HG03521 (cell line): ENCODE data around the gene PAGE4.

Experiments used
- ATAC-seq: cut with Tn5 transposase; IDR thresholded peaks from one replicate; pipeline ENCODE4 v1.9.1; 2021; ENCODE audit warnings: mild to moderate bottlenecking, moderate library complexity; ENCODE audit not compliant: unreplicated experiment

PAGE4 gene

DNA sequence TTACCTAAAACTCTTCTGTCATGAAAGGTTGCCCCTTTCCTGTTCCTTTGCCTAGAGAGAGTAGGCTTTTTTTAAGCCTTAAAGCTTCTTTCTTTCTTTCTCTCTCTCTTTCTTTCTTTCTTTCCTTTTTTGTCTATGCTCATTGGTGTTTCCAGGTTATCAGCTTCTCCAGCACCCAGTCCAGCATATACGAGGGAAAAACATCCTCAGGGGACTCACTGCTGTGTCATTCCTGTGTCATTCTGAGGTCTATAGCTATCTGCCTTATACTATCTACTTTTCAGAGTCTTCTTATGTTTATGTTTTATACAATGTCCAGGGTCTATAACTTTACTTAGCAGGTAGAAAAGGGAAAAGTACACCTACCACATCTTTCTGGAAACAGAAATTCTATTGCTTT lies 39.6 kb downstream of the PAGE4 start:
- no peak for ATAC-seq

DNA sequence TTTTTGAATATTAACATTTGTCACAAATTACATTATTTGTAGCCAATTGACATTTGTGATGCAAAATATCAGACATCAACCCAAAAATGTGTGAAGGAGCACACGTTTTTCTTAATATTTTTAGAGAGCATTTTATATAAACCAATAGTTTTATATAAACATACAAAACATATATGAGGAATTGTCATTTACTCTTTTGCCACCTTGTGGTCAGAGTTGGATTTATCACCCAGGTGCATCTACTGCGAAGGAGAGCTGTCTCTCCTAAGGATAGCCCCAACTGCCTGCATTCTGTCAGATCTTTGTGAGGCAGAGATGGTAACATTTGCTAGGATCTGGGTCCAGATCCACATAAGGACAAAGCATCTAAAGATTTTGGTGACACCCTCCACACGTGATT lies 47.6 kb downstream of the PAGE4 start:
- no peak for ATAC-seq

- ATAC-seq = no peak
Observed at GRCh38 chrX:49877397-49878101, 48.4 kb downstream of the PAGE4 start.

DNA sequence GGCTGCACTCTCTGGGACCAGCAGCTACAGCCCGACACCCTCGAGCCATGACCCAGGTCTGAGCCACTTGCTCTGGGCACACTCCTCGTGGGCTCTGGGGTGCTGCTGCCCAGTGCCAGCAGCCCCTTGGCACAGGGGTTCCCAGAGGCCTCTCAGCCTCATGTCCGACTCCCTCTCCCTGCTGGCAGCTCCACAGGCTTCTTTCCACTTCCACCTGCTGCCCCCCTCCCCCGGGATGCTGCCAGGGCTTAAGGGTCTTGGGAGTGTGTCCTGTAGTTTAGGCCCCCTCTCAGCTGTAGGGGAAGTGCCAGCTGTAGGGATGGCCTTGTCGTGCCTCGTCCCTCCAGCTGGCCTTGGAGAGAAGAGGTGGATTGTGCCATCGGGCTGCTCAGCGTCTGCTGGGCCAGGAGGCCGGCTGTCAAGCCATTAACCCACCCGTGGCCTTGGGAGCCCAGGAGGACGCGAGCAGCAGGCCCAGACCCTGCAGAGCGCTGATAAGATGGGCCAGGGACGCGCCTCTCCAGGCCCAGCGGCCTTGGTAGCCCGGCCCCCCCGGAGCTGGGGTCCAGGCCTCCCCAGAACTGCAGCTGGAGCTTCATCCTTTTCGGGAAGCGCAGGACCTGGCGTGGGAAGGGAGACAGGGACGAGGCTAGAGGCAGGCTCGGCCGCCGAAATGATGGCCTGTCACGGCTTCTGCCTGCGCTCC lies 49.2 kb downstream of the PAGE4 start:
- ATAC-seq = no peak

DNA sequence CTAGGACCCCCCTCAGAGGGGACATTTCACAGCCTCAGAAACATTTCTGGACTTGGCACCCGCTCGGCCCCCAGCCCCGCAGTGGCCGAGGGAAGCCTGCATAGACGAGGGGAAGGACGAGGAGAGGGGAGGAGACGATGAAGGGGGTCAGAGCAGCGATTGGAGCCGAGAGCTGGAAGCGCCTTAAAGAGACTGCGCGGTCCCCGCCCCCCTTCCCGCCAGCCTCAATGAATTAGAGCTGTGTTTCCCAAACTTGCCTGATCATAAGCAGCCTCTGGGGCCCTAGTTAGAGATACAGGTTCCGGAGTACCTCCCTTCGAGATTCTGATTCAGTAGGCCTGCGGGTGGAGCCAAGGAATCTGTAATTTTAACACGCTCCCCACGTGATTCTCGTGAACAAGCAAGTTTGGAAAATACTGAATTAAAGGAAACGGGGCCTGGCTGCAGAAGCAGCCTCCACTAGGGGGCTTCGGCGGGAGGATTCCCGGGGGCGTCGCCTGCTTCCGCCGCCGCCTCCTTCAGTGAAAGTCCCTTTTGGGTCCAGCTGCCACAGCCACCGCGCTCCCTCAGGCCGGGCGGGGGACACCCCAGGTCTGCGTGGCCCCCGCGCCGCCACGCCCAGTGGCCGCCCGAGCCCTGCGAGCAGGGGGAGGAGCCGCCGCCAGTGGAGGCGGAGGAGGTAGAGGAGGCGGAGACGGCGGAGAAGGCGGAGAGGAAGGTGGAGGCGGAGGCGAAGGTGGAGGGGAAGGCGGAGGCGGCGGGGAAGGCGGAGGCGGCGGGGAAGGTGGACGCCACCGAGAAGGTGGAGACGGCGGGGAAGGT lies 49.9 kb downstream of the PAGE4 start, which contains the start of gene USP27X:
TSS of gene USP27X (plus strand) at position 651 of the 822 bp plus-strand sequence. CDS start 824 bp downstream, outside the sequence.
- ATAC-seq = peak; percentile 96

DNA sequence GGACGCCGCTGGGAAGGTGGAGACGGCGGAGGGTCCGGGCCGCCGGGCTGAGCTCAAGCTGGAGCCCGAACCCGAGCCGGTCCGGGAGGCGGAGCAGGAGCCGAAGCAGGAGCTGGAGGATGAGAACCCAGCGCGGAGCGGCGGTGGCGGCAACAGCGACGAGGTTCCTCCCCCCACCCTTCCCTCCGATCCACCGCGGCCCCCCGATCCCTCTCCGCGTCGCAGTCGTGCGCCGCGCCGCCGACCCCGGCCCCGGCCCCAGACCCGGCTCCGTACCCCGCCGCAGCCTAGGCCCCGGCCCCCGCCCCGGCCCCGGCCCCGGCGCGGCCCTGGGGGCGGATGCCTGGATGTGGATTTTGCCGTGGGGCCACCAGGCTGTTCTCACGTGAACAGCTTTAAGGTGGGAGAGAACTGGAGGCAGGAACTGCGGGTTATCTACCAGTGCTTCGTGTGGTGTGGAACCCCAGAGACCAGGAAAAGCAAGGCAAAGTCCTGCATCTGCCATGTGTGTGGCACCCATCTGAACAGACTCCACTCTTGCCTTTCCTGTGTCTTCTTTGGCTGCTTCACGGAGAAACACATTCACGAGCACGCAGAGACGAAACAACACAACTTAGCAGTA lies 50.7 kb downstream of the PAGE4 start:
- no peak for ATAC-seq

- ATAC-seq = no peak
Observed at GRCh38 chrX:49880668-49881067, 51.6 kb downstream of the PAGE4 start.
